Right cardiac atrium (tissue), 5 donors: ENCODE measurements around the gene CHN2. TPM values are rescaled to one million over a fixed set of nuclear protein-coding genes. Genes with fewer than 3 reads are reported as not detected.
A peak's percentile ranks its signal among the peaks of the same experiment; 100 is the strongest.

Experiments used
- ATAC-seq, 2 donors: fragments of 200-7000 bp; cut with Tn5 transposase; one replicate each; pipeline versions ENCODE4 v1.8.0 to v1.9.1; 2020; ENCODE audit warnings: moderate library complexity in 2 of 2, mild to moderate bottlenecking in 1 of 2
- DNase-seq, 3 donors: peaks; one replicate each; pipeline ENCODE4 v3.0.0-alpha.2; 2020
- H3K27ac ChIP-seq: one replicate; pipeline ENCODE4 v1.5.1; 2013; ENCODE audit warnings: mild to moderate bottlenecking, low read length, control low read depth, moderate library complexity
- H3K27me3 ChIP-seq: one replicate; pipeline ENCODE4 v1.6.1; 2013; ENCODE audit not compliant: control insufficient read depth, insufficient read depth
- H3K4me1 ChIP-seq: one replicate; pipeline ENCODE4 v1.6.1; 2013; ENCODE audit warnings: low read length; ENCODE audit not compliant: control insufficient read depth, insufficient read depth
- H3K4me3 ChIP-seq: one replicate; pipeline ENCODE4 v1.5.1; 2013; ENCODE audit warnings: low read length, control low read depth
- H3K9me3 ChIP-seq: one replicate; pipeline ENCODE4 v1.6.1; 2013; ENCODE audit warnings: low read length; ENCODE audit not compliant: control insufficient read depth
- WGBS: extraction: QIAGEN DNeasy Blood & Tissue Kit; methylation state at CpG from one replicate; pipeline ENCODE4 v1.1.7; 2013; 5-methylcytosine and 5-hydroxymethylcytosine counted together
- intact Hi-C, 4 donors: fragments of 100-400 bp; cut with DNase I; formaldehyde crosslinking; loops; one replicate each; pipeline versions ENCODE4 v1.11.0 to v1.14.0; 2022 to 2023
- polyA plus RNA-seq: library from polyadenylated mRNA; stranded (reverse); fragments of 200-250 nt; gene quantifications from one replicate; pipeline ENCODE4 v1.2.3, GENCODE V29; 2013
- total RNA-seq, 4 donors: library from RNA; stranded (reverse); fragmentation: NEBNext Ultra II Directional; extraction: Animal tissue kit (Norgen Biotek cat#: 25700); gene quantifications; one replicate each; pipeline ENCODE4 v1.2.1, GENCODE V29; 2021
- donor health status: healthy with polysubstance abuse.
- donor health status: DM: no; HTN: yes; CAD: no.
- donor health status: DM: no; HTN: no; CAD: no.
- donor health status: DM: no; HTN: yes; CAD: no; lungs with severe emphysema.
- donor health status: DM: yes; HTN: yes; CAD: no.

Gene CHN2
- total and polyA plus RNA-seq, 5 donors = 2.0 to 6.4 (median 4.3) TPM

DNA sequence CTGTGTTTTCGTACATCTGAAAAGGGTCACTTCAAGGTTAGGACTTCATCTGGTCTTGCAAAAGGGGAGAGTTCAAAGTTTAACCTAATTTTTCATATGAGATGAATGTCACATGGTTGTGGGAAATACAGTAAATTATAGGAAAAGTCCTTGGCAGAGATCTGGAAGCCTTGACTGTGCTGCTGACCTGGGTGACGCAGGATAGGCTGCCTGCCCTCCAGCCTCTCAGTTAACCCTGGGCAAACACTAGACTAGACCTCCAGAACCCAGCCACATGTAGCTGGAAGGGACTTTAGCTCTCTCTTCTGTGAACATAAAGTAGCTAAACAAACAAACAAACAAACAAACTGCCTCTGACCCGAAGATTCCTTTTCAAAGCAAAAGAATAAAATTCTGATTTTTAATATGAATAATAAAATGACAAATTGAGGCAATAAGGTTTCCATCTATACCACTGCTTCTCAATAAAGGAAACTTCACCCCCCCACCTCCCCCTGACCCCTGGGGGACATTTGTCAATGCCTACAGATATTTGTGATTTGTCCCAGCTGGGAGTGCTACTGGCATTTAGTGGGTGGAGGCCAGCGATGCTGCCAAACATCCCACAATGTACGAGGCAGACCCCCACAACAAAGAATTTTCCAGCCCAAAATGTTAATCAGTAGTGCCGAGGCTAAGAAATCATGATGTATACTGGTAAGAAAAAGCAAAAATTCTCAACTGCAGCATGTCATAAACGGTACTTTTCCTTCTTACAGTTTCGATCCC lies 293.8 kb downstream of the CHN2 start:
- H3K27ac ChIP-seq = no peak overlapping the region
- intact Hi-C loops = no loop called here
- ATAC-seq (peak; percentile 28 to 44), DNase-seq (peak in 1 of 3 donors; percentile 74)
- WGBS = 40% methylated on average over 8 of the region's 8 CpGs
- no peaks in the 10 kb centered on the region for H3K9me3 ChIP-seq
- no peak overlapping the region for H3K4me3 ChIP-seq
- no peaks in the 10 kb centered on the region for H3K27me3 ChIP-seq
- H3K4me1 ChIP-seq = peaks cover 3% of the 10 kb centered on the region

DNA sequence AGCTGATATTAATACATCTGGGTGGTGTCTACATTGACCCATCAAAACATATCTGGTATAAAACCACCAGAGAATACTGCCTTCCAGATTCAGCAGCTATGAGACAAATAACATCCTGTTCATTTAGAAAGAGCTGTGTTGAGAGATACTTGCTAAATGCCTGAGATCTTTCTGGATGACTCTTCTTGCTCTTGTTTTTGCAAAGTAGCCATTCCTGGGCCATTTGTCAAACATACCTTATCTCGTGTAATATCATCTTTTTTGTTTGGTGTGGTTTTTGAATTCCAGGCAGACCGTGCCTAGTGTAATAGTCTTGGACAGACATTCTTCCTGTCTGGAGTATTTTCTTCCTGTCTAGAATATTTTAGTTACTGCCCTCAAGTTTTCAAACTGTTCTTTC lies 294.4 kb downstream of the CHN2 start:
- no peaks in the 10 kb centered on the region for H3K27me3 ChIP-seq
- H3K27ac ChIP-seq = no peak overlapping the region
- H3K4me3 ChIP-seq = no peak overlapping the region
- WGBS = 25% methylated on average over 2 of the region's 2 CpGs
- ATAC-seq = peak; percentile 65 to 70
- no peak for DNase-seq
- H3K9me3 ChIP-seq = no peaks in the 10 kb centered on the region
- intact Hi-C loops = no loop called here
- H3K4me1 ChIP-seq = peaks cover 5% of the 10 kb centered on the region

DNA sequence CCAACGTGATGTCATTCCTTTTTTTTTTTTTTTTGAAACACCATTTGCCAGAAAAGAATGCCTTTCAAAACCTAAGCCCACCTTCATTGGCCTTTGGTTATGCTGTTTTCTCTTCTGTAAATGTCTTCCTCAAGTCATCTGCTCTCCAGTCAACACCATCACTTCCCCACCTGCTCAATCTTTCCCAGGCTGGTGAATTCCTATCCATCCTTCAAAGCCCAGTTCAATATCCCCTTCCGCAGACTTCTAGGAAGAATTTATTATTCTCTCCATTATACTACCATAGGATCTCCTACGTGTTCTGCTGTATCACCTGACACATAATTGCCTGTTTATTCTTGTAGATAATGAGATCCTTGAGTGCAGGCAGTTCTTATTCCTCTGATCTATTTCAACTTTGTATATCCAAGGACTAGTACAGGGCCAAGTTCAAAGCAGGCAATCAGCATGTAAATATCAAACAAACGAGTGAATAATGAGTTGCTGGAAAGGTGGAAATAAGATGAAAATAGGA lies 295.6 kb downstream of the CHN2 start:
- no peaks in the 10 kb centered on the region for H3K9me3 ChIP-seq
- H3K4me1 ChIP-seq = peaks cover 5% of the 10 kb centered on the region
- intact Hi-C loops = no loop called here
- H3K4me3 ChIP-seq = no peak overlapping the region
- H3K27ac ChIP-seq = no peak overlapping the region
- no peak for DNase-seq
- WGBS = 84% methylated on average over 4 of the region's 4 CpGs
- H3K27me3 ChIP-seq = no peaks in the 10 kb centered on the region
- ATAC-seq = no peak

DNA sequence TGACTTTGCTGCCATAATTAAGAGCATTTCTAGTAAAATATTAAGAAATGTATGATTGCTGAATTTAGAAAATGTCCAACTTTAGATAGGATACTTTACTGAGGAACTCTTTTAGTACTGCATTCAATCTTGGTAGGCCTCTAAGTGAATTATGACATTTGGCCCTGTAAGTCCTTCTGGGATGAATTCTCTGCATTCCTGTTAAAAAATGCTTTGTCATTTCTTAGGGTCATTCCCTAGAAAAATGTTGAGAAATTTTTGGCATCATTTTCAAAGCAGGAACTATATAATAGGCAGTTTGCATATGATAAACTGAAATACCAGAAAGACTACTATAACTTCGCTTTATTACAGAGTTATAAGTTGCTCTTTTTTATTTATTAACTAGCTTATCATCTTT lies 299.8 kb downstream of the CHN2 start:
- intact Hi-C loops = no loop called here
- Histone ChIP-seq H3K9me3 (no peaks in the 10 kb centered on the region), H3K4me3 (no peak overlapping the region), H3K27ac (no peak overlapping the region), H3K4me1 (peaks cover 2% of the 10 kb centered on the region), H3K27me3 (no peaks in the 10 kb centered on the region)
- WGBS = 95% methylated on average over 1 of the region's 1 CpG
- no peak for DNase-seq
- no peak for ATAC-seq

DNA sequence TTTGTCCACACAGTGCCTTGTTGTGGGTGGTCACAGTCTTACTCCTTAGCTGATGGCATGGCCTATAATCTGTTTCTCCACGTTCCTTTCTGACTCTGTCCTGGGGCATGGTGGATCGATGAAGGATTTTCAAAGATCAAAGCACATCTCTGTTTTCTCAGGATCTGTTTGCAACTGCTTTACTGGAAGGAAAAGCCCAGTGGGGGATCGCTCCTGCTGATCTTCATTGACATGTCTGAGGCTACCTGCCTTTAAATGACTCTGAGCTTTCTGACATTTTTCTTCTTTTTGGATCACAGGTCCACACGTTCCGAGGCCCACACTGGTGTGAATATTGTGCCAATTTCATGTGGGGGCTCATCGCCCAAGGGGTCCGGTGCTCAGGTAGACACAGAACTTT lies 301.1 kb downstream of the CHN2 start:
- H3K27me3 ChIP-seq = no peaks in the 10 kb centered on the region
- DNase-seq (no peak), ATAC-seq (no peak)
- peaks cover 2% of the 10 kb centered on the region for H3K4me1 ChIP-seq
- H3K27ac ChIP-seq = no peak overlapping the region
- no peak overlapping the region for H3K4me3 ChIP-seq
- H3K9me3 ChIP-seq = no peaks in the 10 kb centered on the region
- intact Hi-C loops = no loop called here
- 89% methylated on average over 7 of the region's 7 CpGs for WGBS

DNA sequence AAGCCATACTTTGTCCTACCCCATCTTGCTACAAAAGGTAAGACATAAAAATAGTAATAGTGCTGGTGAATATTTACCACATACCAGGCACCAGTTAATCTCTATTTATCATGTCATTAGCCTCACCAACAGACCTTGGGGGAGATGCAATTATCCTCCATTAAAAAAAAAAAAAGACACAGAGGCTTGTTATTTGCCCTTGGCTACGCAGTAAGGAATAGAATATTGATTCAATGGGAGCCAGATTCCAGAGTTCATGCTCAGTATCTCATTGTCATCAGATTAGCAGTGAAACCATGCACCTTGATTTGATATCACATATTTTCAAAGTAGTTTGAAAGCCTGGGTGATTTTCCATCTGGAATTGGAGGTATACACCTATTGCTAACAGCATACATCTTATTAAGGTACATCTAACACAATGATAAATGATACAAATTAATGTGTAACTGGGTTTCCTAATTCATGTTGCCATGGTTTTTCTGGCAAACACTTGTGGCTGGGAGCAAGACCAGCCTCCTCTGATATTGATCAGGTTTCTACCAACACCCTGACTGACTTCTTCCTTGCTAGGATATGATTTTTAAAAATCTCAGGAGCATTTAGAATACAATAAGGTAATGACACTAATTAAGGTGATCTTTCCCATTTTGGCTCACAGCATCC lies 301.9 kb downstream of the CHN2 start:
- DNase-seq (no peak), ATAC-seq (no peak)
- Histone ChIP-seq H3K4me3 (no peak overlapping the region), H3K27me3 (no peaks in the 10 kb centered on the region), H3K4me1 (peaks cover 2% of the 10 kb centered on the region), H3K27ac (no peak overlapping the region), H3K9me3 (no peaks in the 10 kb centered on the region)
- intact Hi-C loops = no loop called here
- WGBS = 97% methylated on average over 1 of the region's 1 CpG

DNA sequence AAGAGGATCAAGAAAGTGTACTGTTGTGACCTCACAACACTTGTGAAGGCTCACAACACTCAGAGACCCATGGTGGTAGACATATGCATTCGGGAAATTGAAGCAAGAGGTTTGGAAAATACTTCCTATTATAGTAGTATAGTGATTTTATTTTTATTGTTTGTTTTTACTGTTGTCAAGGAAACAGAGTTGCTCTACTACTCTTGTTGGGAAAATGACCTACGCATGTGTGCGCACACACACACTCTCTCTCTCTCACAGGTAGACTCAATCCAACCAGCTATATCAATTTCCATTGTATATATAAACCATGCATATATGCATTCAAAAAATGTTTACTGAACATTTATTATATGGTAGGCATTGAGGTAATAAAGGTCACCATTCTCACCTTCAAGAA lies 305.4 kb downstream of the CHN2 start:
- no peaks in the 10 kb centered on the region for H3K9me3 ChIP-seq
- no peak for ATAC-seq
- no peak overlapping the region for H3K27ac ChIP-seq
- 91% methylated on average over 3 of the region's 3 CpGs for WGBS
- DNase-seq = no peak
- H3K27me3 ChIP-seq = no peaks in the 10 kb centered on the region
- intact Hi-C loops = no loop called here
- H3K4me1 ChIP-seq = no peaks in the 10 kb centered on the region
- no peak overlapping the region for H3K4me3 ChIP-seq

DNA sequence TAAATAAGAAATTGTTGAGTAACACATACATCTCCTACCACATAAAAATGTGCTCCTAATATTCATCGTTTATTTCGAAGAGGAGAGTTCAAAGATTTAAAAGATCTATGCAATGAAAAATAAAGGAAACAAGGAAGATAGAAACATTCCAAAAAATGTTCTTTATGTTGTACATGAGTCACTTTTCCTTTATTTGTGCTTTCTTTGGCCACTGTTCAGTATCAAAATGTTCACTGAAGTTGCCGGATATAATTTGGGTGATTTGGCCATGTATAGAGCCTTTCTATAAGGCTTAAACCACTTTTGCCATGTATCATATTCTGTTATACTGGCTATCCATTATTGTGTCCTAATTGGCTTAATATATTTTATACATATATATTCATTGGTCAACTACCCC lies 306.1 kb downstream of the CHN2 start:
- intact Hi-C loops = no loop called here
- H3K9me3 ChIP-seq = no peaks in the 10 kb centered on the region
- H3K27ac ChIP-seq = no peak overlapping the region
- no peaks in the 10 kb centered on the region for H3K4me1 ChIP-seq
- WGBS = 69% methylated on average over 3 of the region's 3 CpGs
- DNase-seq (no peak), ATAC-seq (no peak)
- H3K4me3 ChIP-seq = no peak overlapping the region
- no peaks in the 10 kb centered on the region for H3K27me3 ChIP-seq

DNA sequence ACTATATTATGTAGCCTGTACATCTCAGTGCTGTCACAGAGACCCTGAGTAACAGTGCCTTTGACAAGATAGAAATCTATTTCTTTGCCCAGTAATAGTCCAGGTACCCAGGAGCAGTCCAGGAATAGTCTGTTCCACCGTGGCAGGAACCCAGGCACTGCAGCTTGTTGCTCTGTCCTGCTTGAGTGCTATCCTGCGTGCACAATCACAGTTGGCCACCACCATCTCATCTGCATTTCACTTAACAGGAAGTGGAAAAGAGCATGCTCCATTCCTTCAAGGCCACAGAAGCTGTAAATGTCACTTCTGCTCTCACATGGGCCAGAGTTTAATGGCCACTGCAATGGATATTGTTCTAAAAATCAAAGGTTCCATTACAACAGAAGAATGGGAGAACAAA lies 307.6 kb downstream of the CHN2 start:
- Histone ChIP-seq H3K4me1 (no peaks in the 10 kb centered on the region), H3K4me3 (no peak overlapping the region), H3K9me3 (no peaks in the 10 kb centered on the region), H3K27ac (no peak overlapping the region), H3K27me3 (no peaks in the 10 kb centered on the region)
- ATAC-seq (peak in 1 of 2 donors; percentile 43), DNase-seq (no peak)
- WGBS = 70% methylated on average over 2 of the region's 2 CpGs
- intact Hi-C loops = no loop called here

DNA sequence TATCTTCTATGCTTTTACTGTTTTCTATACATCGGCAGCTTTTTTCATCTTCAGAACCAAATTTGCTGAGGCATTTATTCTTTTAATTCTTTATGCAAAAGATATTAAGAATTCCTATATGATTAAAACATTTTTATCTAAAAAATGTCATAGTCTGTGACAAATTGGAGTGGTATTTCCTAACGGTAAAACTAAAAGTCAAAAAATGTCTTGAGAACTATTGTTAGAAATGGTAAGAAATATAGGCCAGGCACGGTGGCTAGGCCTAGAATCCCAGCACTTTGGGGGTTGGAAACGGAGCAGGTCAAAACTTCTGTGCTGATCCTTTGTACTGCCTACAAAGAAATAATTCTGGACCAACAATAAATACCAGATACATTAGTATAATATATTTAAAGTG lies 311.4 kb downstream of the CHN2 start:
- H3K27ac ChIP-seq = no peak overlapping the region
- no peaks in the 10 kb centered on the region for H3K4me1 ChIP-seq
- 77% methylated on average over 4 of the region's 4 CpGs for WGBS
- ATAC-seq (no peak), DNase-seq (no peak)
- no peaks in the 10 kb centered on the region for H3K27me3 ChIP-seq
- intact Hi-C loops = no loop called here
- no peak overlapping the region for H3K4me3 ChIP-seq
- no peaks in the 10 kb centered on the region for H3K9me3 ChIP-seq

DNA sequence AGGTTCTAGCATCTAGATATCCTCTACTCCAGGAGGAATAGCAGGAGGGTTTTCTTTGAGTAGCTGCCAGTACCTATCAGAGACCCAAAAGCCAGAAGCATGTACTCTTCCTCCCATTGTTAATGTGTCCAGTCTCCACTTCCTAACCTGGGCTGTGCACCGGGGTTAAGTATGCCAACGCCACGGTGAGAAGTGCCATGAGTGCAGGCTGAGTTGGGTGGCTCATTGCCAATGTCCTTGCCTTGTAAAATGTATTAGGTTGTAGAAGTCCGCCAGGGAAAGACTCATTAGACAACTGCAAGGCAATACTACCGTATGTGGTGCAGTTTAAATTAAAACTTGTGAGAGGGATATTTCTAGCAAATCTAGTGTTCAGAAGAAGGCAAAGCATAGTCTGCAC lies 314.0 kb downstream of the CHN2 start:
- intact Hi-C loops = no loop called here
- Histone ChIP-seq H3K4me3 (no peak overlapping the region), H3K4me1 (no peaks in the 10 kb centered on the region), H3K27ac (no peak overlapping the region), H3K27me3 (no peaks in the 10 kb centered on the region), H3K9me3 (no peaks in the 10 kb centered on the region)
- WGBS = 59% methylated on average over 5 of the region's 5 CpGs
- DNase-seq (peak; percentile 18 to 47 (median 38)), ATAC-seq (peak in 1 of 2 donors; percentile 69)
